Activated T-cell treated with anti-CD3 and anti-CD28 coated beads for 48 hours (primary cell): ENCODE data around the gene SYNC.
A peak's percentile ranks its signal among the peaks of the same experiment; 100 is the strongest.
"Not testable (repeated sequence)": the region's sequence is repeated elsewhere in the genome, so short reads cannot be mapped to it uniquely, and the experiment has no call there.

ENCODE experiments used
- DNase-seq: peaks from one replicate; pipeline ENCODE4 v3.0.0-alpha.2; 2020; ENCODE audit warnings: low read depth

Gene SYNC

DNA sequence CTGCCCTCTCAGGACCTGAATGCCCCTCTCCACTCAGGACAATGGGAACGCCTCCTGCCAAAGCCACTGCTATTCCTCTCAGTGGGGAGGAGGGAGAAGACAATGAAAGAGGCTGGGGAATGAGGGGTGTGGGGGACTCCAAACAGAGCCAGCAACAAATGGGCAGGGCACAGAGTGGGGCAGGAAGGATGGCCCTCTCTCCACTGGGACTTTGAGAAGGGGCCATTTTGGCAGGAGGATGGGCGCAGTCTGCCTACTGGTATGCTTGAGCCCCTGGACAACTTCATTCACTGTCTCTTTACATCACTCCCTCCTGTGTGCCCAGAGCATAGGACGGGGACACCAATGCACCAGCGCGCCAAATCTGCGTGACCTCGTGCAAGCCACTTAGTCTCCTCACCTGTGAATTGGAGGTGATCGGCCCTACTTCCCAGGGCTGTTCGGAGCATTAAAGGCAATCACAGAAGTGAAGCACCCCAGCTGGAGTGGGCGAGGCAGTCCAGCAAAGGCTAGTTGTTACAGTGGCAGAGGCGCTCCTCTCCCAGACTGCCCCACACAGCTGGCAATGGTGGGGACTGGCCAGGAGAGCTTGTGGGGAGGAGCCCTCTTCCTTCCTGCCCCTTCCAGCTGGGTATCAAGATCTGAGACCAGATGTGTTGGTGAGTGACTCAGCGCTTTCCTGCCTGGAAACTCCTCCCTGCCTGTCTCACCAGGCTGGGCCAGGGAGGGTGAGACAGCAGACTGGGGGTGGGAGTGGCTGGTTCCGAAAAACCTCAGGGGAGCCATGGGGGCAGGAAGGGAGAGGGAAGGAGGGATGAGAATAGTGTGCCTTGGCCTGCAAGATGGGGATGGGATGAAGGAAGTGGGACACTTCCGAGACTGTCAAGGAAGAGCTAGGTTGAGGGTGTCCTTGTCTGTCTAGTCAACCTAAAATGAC, 22.4 kb upstream of the SYNC start:
- DNase-seq, result no peak

DNA sequence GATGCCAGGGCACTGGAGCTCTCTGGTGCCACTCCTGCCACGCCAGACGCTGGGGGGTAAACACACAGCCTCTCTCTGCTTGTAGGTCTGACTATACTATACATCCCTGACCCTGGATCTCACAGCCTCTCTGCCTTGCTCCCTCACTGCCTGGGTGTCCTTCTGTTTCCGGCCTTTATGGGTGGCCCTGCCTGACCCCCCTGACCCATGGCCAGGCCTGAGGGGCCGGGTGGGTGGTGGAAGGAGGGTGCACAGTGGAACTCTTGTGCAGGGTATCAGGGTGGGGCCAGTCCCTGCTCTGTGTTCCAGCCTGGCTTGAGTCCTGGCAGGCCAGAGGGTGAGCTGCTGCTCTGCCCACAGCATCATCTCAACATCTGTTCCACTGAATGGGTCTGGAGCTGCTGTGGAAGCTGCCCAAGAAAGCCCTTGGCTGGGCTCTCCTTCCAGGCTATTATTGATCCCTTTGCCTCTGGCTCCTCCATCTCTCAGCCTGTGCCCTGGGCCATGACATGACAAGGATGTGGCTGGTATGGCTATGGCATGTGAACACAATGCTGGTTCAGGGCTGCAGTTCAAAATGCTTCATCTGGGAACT, 17.2 kb upstream of the SYNC start:
- no peak for DNase-seq

DNA sequence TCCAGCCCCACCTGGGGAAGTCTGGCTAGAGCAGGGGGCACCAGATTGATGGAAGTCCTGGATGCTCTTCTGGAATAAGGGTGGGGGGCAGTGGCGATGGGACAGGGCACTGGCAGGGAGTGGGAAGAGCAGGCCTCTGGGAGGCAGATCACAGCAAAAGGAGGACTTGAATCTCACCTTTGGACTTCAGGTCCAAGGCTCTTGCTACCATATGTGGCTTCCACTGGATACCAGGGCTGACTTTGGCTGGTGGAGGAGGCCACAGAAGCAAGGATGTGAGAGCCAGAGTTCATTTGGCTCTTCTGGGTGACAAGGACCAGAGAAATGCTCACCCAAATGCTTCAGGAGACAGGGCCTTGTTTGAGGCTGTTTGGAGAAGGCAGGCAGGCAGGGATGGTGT, 16.0 kb upstream of the SYNC start:
- DNase-seq, result no peak

DNA sequence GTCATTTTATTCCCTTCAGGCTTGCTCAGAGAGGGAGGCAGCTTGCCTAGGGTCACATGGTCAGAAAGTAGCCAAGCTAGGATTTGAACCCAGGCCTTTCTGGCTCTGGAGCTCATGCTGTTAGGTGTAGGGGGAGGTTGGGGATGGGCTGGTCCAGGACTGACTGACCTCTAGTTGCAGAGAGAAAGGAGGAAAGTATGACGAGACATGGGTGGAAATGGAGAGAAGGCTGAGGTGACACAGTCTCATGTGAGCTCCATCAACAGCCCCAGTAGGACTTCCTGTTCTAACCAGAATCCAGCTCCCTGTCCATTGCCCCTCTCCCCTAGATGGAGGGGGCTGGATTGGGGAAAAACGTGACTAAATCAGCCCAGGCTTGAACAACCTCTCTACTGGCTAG, 15.5 kb upstream of the SYNC start:
- DNase-seq, result no peak

DNA sequence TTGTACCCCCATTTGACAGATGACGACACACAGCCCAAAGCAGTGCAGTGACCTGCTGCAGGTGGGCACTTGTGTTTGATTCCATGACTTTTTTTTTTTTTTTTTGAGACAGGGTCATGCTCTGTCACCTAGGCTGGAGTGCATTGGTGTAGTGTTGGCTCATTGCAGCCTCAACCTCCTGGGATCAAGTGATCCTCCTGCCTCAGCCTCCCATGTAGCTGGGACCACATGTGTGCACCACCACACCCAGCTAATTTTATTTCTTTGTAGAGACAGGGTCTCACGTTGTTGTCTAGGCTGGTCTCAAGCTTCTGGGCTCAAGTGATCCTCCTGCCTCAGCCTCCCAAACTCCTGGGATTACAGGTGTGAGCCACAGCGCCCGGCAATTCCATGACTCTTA, 14.9 kb upstream of the SYNC start:
- no peak for DNase-seq

DNA sequence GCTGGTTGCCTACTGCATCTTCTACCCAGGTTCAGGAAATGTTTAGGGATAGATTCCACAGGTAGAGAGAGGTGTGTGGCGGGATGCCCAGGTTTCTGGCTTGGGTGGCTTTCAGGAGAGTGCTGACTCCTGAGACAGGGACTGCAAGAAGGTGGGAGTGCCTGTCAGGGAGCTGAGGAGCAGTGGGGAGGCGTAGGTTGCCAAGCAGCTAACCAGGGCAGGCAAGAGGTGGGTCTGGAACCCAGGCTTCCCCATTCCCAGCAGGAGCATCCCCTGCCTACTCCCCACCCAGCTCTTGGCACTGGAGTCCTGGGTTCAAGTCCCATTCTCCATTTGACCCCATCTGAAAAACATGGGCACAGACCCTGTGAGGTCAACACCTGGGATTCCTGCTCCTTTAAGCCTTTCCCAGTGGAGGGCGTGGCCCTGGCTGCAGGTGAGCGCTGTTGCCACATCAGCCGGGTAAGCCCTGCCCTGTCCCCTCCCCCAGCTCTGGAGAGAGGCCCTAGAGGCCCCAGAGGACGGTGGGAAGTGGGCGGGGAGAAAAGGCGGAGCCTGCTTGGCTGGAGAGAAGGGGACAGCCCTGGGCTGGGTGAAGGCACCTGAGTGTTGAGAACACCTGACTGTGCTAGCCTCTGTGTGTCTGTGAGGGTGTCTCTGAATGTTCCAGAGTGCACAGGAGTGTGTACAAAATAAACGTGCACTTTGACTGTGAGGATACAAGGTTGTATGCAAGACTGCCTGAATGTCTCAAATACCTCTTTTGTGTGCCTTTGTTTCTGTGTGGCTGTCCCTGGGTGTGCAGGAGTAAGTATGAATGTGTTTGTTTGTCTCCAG, 14.0 kb upstream of the SYNC start:
- DNase-seq, result peak; percentile 60

DNA sequence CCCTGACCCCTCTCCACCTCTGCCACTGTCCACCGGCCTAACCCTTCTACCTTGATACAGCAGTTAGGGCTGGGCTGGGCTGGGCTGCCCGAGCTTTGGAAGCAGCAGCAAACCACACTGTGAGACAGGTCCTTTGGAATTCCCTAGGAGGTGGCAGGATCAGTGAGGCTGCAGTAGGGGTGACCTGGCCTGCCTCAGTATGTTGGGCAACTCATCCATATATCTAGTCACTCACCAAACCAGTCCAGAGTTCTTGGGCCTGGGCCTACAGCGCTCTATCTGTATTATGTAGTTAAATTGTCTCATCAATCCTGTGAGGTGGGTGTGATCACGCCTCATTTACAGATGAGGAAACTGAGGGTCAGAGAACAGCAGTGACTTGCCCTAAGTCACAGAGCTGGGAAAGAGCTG, 13.3 kb upstream of the SYNC start:
- no peak for DNase-seq

DNA sequence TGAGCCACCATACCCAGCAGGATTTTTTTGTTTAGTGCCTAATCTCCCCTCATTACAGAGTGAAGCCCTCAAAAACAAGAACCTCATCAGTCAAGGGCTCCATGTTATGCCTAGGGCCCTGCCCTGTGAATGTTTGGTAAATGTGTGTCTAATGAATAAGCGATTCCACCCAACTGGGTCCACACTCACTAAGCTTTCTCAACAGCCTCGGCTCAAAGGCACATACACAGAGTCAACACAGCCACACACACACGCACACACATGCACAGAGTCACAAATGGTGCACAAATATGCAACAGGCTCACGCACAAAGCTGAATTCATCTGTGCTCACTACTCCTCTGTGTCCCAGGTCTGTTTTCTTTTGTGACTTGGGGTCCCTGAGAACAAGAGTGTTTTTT, 11.7 kb upstream of the SYNC start:
- no peak for DNase-seq

DNA sequence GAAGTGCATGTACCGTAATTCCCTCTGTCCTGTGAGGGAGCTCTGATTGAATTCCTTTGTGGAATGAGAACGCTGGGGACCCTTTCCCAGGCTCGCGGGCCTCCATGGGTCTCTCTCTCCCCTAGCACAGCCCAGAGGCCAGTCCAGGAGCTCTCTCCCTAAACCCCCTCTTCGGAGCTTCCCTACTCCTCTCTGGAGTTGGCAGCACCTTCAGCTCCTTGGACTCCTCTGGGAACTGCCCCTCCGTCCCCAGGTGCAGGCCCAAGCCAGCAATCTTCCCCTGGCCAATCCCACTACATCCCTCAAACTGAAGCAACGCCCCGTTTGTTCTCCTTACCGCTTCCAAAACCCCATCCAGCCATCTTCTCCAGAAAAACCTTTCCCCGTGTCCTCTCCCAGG, 10.5 kb upstream of the SYNC start:
- DNase-seq, result no peak

DNA sequence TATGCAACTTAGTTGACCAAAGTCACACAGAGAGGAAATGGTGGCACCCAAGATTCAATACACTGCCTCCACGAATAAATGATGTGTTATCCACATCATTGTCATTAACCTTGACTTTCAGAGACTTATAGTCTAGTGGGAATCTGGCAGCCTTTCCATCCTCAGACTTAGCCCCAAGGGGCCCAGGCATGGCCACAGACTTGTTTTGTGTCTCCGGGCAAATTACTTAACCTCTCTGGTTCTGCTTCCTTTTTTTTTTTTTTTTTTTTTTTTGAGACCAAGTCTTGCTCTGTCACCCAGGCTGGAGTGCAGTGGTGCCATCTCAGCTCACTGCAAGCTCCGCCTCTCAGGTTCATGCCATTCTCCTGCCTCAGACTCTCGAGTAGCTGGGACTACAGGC, 8.7 kb upstream of the SYNC start:
- DNase-seq, result not testable (repeated sequence)

DNA sequence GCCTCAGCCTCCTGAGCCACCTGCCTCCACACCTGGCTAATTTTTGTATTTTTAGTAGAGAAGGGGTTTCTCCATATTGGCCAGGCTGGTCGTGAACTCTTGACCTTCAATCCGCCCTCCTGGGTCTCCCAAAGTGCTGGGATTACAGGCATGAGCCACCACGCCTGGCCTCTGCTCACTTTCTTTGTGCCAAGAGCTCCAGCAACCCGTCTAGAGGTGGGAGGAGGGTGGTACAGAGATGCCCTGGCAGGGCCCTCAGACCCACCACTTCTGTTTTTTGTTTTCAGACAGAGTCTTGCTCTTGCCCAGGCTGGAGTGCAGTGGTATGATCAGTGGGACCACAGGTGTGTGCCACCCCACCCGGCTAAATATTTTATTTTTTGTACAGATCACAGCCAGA, 6.9 kb upstream of the SYNC start:
- DNase-seq, result no peak

DNA sequence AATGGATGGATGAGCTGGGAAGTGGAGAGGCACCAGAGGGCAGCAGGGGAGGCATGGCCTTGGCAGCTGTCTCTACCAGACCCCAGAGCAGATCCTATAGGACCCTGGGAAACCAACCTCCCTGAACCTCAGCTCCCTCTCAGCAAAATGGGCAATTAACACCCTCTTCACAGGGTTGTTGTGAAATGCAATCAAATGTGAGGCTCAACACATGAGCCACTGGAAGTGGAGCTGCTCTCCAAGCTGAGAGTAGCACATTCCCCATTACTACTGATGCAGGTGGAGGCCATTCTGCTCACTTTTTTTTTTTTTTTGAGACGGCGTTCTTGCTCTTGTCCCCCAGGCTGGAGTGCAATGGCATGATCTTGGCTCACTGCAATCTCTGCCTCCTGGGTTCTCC, 6.5 kb upstream of the SYNC start:
- DNase-seq, result no peak

DNA sequence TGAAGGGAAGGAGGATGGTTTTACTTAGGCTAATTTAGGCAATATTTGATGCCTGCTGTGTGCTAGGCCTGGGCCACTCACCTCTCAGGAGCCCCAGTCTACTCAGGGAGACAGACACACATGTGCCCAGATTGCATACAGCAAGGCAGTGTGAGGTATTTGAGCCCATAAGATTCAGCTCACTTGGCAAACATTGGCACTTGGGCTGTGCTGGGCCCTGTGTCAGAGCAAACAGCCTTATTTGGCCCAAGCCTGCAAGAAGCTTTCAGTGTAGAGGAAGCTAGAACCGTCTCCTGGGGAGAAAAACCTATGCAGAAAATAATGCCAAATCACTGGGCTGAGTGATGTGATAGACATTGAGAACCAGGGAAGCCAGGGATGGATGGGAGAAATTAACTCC, 3.9 kb upstream of the SYNC start:
- no peak for DNase-seq

DNA sequence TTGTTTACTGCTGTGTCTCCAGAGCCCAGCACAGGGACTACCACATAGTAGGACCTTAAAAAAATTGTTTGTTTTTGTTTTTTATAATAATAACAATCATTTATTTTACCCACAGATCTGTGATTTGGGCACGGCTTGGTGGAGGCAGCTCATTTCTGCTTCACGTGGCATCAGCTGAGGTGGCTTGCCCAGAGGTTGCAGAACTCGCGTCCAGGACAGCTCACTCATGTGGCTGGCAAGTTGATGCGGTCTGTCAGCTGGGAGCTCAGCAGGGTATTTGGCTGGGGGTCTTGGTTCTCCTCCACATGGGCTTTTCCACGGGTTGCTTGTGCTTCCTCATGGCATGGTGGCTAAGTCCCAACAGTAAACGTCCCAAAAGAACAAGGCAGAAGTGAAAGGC, 2.9 kb upstream of the SYNC start:
- no peak for DNase-seq

DNA sequence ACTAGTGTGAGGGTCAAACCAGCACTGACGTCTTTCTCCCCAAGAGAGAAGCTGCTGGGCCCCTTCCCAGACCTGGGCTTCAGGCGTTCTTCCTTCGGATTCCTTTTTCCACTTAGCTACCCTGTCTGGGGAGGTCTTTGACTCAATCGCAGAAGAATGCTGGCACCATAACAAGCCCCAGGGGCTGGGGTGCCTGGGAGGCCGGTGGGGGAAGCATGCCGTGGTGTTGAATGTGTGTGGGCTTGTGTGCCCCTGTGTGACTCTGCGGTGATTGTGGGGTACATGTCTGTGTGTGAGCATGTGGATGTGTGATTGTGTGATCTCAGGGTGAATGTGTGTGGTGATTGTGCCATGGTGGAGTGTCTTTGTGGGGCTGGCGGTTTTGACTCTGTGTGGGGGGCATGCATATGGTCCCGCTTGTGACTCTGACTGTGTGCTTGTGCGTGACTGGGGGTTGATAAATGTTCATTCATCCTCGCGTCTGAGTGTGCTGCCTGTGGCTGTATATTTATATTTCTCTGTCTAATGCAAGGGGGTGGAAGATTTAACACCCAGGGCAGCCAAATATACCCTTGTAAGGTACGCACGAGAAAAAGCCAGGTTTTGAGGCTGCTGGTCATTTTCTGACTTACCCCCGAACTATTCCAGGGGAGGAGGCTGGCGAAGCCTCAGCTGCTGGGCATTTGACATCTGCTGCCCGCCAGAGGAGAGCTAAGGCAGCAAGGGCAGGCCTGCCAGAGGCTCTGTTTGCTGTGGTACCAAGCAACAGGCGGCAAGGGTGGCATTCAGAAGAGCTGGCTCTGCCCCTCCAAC, 1.1 kb upstream of the SYNC start:
- DNase-seq, result no peak

DNA sequence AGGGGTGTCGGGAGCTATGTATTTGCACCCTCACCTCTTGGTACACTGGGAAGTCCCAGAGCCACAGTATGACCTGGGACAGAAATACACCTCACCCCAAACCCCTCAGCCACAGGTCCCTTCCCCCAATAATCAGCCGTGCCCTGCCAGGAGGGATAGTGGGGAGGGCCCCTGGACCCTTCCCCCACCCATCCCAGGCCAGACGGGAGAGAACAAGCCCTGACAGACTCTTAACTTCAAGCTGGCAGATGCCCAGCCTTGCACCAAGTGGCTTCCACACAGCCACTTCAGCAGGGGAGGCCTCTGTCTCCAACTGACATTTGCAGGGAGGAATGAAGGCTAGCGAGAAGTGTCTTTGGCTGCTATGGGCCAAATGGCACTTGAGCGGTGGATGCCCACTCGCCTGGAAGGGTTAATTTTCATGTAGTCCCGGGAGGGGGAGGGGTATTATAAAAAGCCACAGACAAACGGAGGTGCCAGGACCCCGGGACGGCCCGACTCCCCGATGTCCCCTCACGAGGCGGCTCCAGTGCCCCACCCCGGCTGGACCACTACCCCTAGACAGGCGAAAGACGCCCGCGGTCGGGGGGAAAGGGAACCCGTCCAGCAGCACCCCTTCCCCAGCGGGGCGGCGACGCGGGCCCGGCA, 495 bp downstream of the SYNC start:
- DNase-seq, result no peak

DNA sequence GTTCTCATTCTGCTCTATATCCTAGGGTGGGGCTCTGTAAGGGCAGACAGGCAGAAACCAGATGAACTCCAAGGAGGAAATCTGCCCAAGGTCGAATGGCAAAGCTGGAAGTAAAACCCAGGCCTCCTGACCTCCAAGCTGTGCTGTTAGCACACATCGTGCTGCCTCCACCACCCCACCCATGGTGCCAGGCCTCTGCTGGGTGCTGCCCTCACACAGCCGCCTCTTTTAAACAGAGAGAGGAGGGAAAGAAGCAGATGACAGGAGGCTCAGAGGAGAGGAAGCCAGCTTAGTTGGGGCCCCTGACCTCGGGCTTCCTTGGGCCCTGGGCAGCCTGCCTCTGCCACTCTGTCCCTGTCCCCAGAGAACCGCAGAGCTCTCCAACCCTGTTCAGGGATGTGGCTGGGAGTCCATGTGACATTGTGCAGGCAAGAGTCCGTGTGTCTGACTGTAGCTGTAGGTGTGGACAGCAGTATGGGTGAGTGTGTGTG, 1.1 kb downstream of the SYNC start:
- no peak for DNase-seq

DNA sequence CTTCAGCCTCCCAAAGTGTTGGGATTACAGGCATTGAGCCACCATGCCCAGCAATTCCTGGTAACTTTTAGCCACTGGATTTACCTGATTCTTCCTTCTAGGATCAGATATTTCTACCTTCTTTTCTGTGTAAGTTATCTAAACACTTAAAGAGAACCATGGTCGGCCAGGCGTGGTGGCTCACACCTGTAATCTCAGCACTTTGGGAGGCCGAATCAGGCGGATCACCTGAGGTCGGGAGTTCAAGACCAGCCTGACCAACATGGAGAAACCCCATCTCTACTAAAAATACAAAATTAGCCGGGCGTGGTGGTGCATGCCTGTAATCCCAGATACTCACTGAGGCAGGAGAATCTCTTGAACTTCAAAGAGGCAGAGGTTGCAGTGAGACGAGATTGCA, 5.6 kb downstream of the SYNC start:
- not testable (repeated sequence) for DNase-seq

DNA sequence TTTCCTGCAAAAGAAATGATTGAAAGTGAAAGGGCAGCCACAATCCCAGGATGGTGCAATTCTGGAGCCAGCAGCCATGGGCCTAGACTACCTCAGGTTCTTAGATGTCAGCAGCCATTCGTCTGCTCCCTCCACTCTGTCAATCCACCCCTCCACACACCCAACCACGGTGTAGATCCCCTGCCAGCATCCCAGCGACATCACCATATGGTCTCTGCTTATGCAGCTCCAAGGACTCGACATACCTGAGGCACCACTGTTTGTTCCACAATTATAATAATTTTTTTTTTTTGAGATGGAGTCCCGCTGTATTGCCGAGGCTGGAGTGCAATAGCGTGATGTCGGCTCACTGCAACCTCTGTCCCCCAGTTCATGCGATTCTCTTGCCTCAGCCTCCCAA, 6.5 kb downstream of the SYNC start:
- no peak for DNase-seq

DNA sequence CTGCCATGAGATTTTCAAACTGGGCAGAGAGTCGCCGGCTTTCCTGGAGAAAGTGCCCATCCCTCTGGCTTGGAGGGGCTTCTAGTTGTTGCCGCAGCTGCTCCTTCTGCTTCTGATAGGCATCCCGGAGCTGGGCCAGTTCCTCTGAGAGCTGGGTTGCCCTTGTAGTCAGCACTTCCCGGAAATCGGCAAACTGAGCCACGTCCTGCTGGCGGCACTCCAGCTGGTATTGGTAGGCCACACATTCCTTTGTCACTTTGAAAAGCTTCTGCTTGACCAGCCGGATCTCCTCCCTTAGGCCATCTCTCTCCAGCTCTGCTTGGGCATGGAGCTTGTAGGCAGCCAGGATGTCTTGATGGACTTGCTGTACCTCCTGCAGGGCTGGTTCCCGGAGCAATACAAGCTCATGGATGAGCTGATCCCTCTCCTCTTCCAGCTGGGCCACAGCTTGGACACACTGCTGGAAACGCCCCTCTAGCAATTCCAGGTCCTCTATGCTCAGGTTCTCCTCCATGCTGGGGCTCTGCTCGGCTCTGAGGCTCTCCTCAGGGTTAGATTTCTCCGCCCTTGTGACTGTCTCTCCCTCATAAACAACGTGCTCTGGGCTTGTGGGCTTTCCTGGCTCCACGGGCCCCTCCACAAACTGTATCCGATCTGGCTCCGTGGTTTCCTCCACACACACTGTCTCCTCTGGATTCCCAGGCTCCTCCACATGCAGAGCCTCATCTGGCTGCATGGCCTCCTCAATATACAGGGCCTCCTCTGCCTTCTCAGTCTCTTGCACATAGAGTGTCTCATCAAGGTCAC, 7.3 kb downstream of the SYNC start:
- DNase-seq, result no peak
